GM12878 (cell line): ENCODE measurements around the gene MYL7. TPM values are rescaled to one million over a fixed set of nuclear protein-coding genes. Genes with fewer than 3 reads are reported as not detected.
"Not testable (repeated sequence)": the region's sequence is repeated elsewhere in the genome, so short reads cannot be mapped to it uniquely, and the experiment has no call there.

Experiments used
- ATAC-seq: fragments of 200-7000 bp; cut with Tn5 transposase; 3 replicates; pipeline ENCODE4 v1.9.1; 2020; ENCODE audit warnings: mild to moderate bottlenecking, moderate library complexity
- BruUV-seq: library from RNA; stranded (reverse); fragments of 400-500 nt; replicated peaks from 2 replicates; lab custom pipeline; 2021; lab: Mats Ljungman, UMichigan
- CTCF ChIA-PET: fragments of 300-600 bp; sonication (Branson Sonifier 250); formaldehyde crosslinking; extraction: SDS; loops from one replicate; lab custom pipeline; 2021; ENCODE audit warnings: inconsistent platforms; lab: Yijun Ruan, JAX
- POLR2A ChIA-PET: fragments of 350-600 bp; formaldehyde crosslinking; extraction: SDS; loops from one replicate; lab custom pipeline; 2021; ENCODE audit warnings: inconsistent platforms; lab: Charles Lee
- RAD21 ChIA-PET: fragments of 300-600 bp; sonication (Branson Sonifier 250); formaldehyde crosslinking; loops from one replicate; lab custom pipeline; 2023; ENCODE audit warnings: antibody characterized with exemption; ENCODE audit not compliant: unreplicated experiment; lab: Charles Lee
- SMC1A ChIA-PET: fragments of 300-600 bp; sonication (Branson Sonifier 250); formaldehyde crosslinking; loops from one replicate; lab custom pipeline; 2023; ENCODE audit not compliant: unreplicated experiment, uncharacterized antibody; lab: Charles Lee
- DNase-seq: peaks from one replicate; pipeline ENCODE4 v3.0.0-alpha.2; 2011; ENCODE audit warnings: low read depth, low spot score
- FAIRE-seq: peaks from 3 replicates; lab custom pipeline; 2011; peaks lifted over from hg19 to GRCh38; lab: Jason Lieb, UNC
- H2AFZ ChIP-seq: 2 replicates; pipeline ENCODE4 v1.6.0; 2011; ENCODE audit warnings: low read depth, low read length, control low read depth; ENCODE audit not compliant: control insufficient read depth
- H3K27ac ChIP-seq: 2 replicates; pipeline ENCODE4 v1.5.1; 2011; ENCODE audit warnings: control low read depth; ENCODE audit not compliant: control insufficient read depth, insufficient read depth
- H3K27me3 ChIP-seq, 2 experiments: replicated peaks in 1 of 2; 2 replicates each; pipeline versions ENCODE4 v1.6.0 to v1.6.1; 2011; ENCODE audit warnings: low read length in 1 of 2; ENCODE audit not compliant: control insufficient read depth in 2 of 2, insufficient read depth in 2 of 2
- H3K36me3 ChIP-seq, 2 experiments: 2 replicates each; pipeline ENCODE4 v1.5.1; 2011; ENCODE audit warnings: low read length in 1 of 2; ENCODE audit not compliant: control insufficient read depth in 2 of 2, insufficient read depth in 2 of 2
- H3K4me1 ChIP-seq: 2 replicates; pipeline ENCODE4 v1.6.1; 2011; ENCODE audit warnings: mild to moderate bottlenecking, low read length, moderate library complexity, mixed read lengths; ENCODE audit not compliant: control insufficient read depth, insufficient read depth
- H3K4me2 ChIP-seq: 2 replicates; pipeline ENCODE4 v1.6.0; 2011; ENCODE audit warnings: control low read depth; ENCODE audit not compliant: control insufficient read depth, insufficient read depth
- H3K4me3 ChIP-seq: fragments of 200-600 bp; sonication (generic); 2 replicates; pipeline ENCODE4 v1.5.1; 2016
- H3K79me2 ChIP-seq: 2 replicates; pipeline ENCODE4 v1.6.0; 2011; ENCODE audit warnings: low read length; ENCODE audit not compliant: control insufficient read depth, insufficient read depth
- H3K9ac ChIP-seq: 2 replicates; pipeline ENCODE4 v1.8.0; 2011; ENCODE audit warnings: low read length, control low read depth, mixed read lengths; ENCODE audit not compliant: control insufficient read depth, insufficient read depth
- H3K9me3 ChIP-seq: replicated peaks from 3 replicates; pipeline ENCODE4 v1.5.1; 2011; ENCODE audit warnings: mild to moderate bottlenecking, low read length; ENCODE audit not compliant: control insufficient read depth, insufficient read depth
- H4K20me1 ChIP-seq: 2 replicates; pipeline ENCODE4 v1.6.0; 2011; ENCODE audit not compliant: control insufficient read depth, insufficient read depth
- CHD1 ChIP-seq: IDR thresholded peaks from 2 replicates; pipeline ENCODE4 v1.6.1; 2012; ENCODE audit warnings: low read depth, low read length, improper control_type of control experiment
- NR2F1 ChIP-seq: fragments of 450-650 bp; conservative IDR thresholded peaks from 2 replicates; pipeline ENCODE4 v1.6.1; 2017; ENCODE audit warnings: mild to moderate bottlenecking
- ZSCAN29 ChIP-seq: fragments of 450-650 bp; IDR thresholded peaks from 2 replicates; pipeline ENCODE4 v1.6.1; 2017; ENCODE audit warnings: mild to moderate bottlenecking, moderate library complexity
- WGBS: methylation state at CpG from one replicate; pipeline ENCODE4 v1.1.6; 2016; ENCODE audit warnings: low lambda C conversion rate; ENCODE audit not compliant: insufficient replicate concordance, insufficient coverage; ENCODE audit errors: missing lambda C conversion rate; 5-methylcytosine and 5-hydroxymethylcytosine counted together
- in situ Hi-C: fragments of 300-500 bp; cut with MboI; formaldehyde crosslinking; loops from 9 replicates; pipeline ENCODE4 v1.14.3; 2018; ENCODE audit warnings: mixed read lengths
- intact Hi-C: fragments of 100-400 bp; cut with micrococcal nuclease; formaldehyde crosslinking; loops from one replicate; pipeline ENCODE4 v1.14.2; 2022; ENCODE audit not compliant: unreplicated experiment
- polyA plus RNA-seq, 11 experiments: library from polyadenylated mRNA; depleted of rRNA in 4 of 11; unstranded in 6 of 11; stranded (reverse) in 5 of 11; fragments of >200 nt; fragmentation: Nextera tagmentation in 4 of 11; fragmentation: Illumina TruSeq in 1 of 11; extraction: Ambion mirVana in 4 of 11; extraction: Trizol in 1 of 11; gene quantifications; 1 replicate in 1 of 11; 2 replicates in 10 of 11; pipeline versions ENCODE4 v1.2.1 to v1.2.3, GENCODE V29; 2011 to 2016; ENCODE audit warnings: inconsistent platforms in 2 of 11, missing spikeins in 2 of 11, low read depth in 1 of 11
- total RNA-seq, 4 experiments: library from RNA; depleted of rRNA in 3 of 4; stranded (reverse); fragments of >200 nt in 3 of 4; fragmentation: Illumina TruSeq in 1 of 4; extraction: Trizol in 1 of 4; gene quantifications; 2 replicates each; pipeline versions ENCODE4 v1.2.1 to v1.2.3, GENCODE V29; 2013 to 2021

The MYL7 gene
- total and polyA plus RNA-seq, 10 of the 15 experiments (the other 5 are each of a cell fraction or from before 2014, with no cell fraction given): 1.9 TPM; not detected in 9

DNA sequence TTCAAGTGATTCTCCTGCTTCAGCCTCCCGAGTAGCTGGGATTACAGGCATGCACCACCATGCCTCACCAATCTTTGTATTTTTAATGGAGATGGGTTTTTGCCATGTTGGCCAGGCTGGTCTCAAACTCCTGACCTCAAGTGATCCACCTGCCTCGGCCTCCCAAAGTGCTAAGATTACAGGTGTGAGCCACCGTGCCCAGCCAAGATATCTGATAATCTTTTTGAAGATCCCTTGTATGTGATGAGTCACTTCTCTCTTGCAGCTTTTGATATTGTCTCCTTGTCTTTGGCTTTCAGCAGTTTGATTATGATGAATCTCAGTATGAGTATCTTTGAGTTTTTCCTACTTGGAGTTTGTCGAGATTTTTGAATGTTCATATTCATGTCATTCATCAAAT, 14.6 kb downstream of the MYL7 start:
- DNase-seq, H3K4me1 ChIP-seq, H4K20me1 ChIP-seq, BruUV-seq, in situ Hi-C loops, H3K36me3 ChIP-seq, H3K4me2 ChIP-seq, ATAC-seq, POLR2A ChIA-PET, CTCF ChIA-PET, H3K27ac ChIP-seq, intact Hi-C loops, H3K27me3 ChIP-seq, H2AFZ ChIP-seq, H3K9ac ChIP-seq, H3K4me3 ChIP-seq, H3K9me3 ChIP-seq, FAIRE-seq: not testable (repeated sequence)
- ChIA-PET SMC1A (interaction anchor here (1.1 kb wide), 1 partner anchor 34 kb away, joined by 3 read pairs; no protein-coding TSS in a partner anchor), RAD21 (interaction anchor here (1.2 kb wide), 1 partner anchor 45 kb away, joined by 3 read pairs; no protein-coding TSS in a partner anchor)
- peaks cover 16% of the 10 kb centered on the region for H3K79me2 ChIP-seq
- whole genome bisulfite sequencing: 52% methylated on average over 4 of the region's 4 CpGs

GRCh38 chr7:44124822-44125202, 16.3 kb downstream of the MYL7 start:
- intact Hi-C loops: no loop called here

More at GRCh38 chr7:44124822-44125202, 16.3 kb downstream of the MYL7 start:
- Histone ChIP-seq H2AFZ (no peak overlapping the region), H3K36me3 (peaks cover 2% of the 10 kb centered on the region in 2 experiments; a peak in 2 of 4 replicates)
- in situ Hi-C loops: no loop called here
- TF ChIP-seq ZSCAN29 (no peak), CHD1 (no peak), NR2F1 (no peak)
- TF ChIP-seq, all 136 proteins: peak for 0
- Histone ChIP-seq H3K9ac (no peak overlapping the region), H3K79me2 (peaks cover 16% of the 10 kb centered on the region), H3K9me3 (no peaks in the 10 kb centered on the region), H3K27ac (no peak overlapping the region), H4K20me1 (no peaks in the 10 kb centered on the region), H3K4me3 (no peak overlapping the region), H3K4me1 (peaks cover 6% of the 10 kb centered on the region), H3K27me3 (no peaks in the 10 kb centered on the region), H3K4me2 (no peak overlapping the region)
- no TSS peak for BruUV-seq
- WGBS: 84% methylated on average over 6 of the region's 6 CpGs
- no peak for ATAC-seq
- ChIA-PET SMC1A (no interaction called here), CTCF (interaction anchor here (0.9 kb wide), 1 partner anchor 28 kb away, joined by 3 read pairs; no protein-coding TSS in a partner anchor), POLR2A (no interaction called here), RAD21 (interaction anchor here (0.9 to 1.6 kb wide), 2 partner anchors 27 to 43 kb away, joined by 4 to 5 read pairs; no protein-coding TSS in a partner anchor)
- DNase-seq: no peak
- FAIRE-seq: no peak
